Skin epidermis (tissue), 12 donors: ENCODE measurements around the gene INTS1.
"Not testable (repeated sequence)": the region's sequence is repeated elsewhere in the genome, so short reads cannot be mapped to it uniquely, and the experiment has no call there.

Experiments
- H3K27ac ChIP-seq, 21 experiments: fragments of 200-600 bp; sonication (generic) in 11 of 21; one replicate each; pipeline ENCODE4 v1.5.0; 2020; ENCODE audit warnings: mild to moderate bottlenecking in 3 of 21, inconsistent platforms in 2 of 21, moderate library complexity in 2 of 21
- H3K4me3 ChIP-seq, 7 experiments: fragments of 200-600 bp; sonication (generic) in 2 of 7; one replicate each; pipeline ENCODE4 v1.5.0; 2020; ENCODE audit warnings: inconsistent platforms in 2 of 7, mild to moderate bottlenecking in 2 of 7, moderate library complexity in 1 of 7

INTS1 gene

GRCh38 chr7:1534330-1535099 is 30.3 kb upstream of the INTS1 start:
- Histone ChIP-seq H3K27ac (peak overlapping the region in 16 of 21 experiments; percentile 17 to 98 (median 90)), H3K4me3 (no peak overlapping the region)

GRCh38 chr7:1533547-1534329 is 29.5 kb upstream of the INTS1 start:
- peak overlapping the region in 6 of 7 experiments; percentile 57 to 76 (median 60) for H3K4me3 ChIP-seq

GRCh38 chr7:1533255-1533546 is 29.0 kb upstream of the INTS1 start:
- Histone ChIP-seq H3K27ac (peak overlapping the region in 20 of 21 experiments; percentile 58 to 98 (median 90)), H3K4me3 (peak overlapping the region; percentile 50 to 76 (median 60))

More at GRCh38 chr7:1533547-1534329, 29.5 kb upstream of the INTS1 start:
- peak overlapping the region in 20 of 21 experiments; percentile 58 to 98 (median 90) for H3K27ac ChIP-seq

GRCh38 chr7:1532456-1533254 is 28.5 kb upstream of the INTS1 start:
- H3K4me3 ChIP-seq, result peak overlapping the region; percentile 50 to 76 (median 60)

DNA sequence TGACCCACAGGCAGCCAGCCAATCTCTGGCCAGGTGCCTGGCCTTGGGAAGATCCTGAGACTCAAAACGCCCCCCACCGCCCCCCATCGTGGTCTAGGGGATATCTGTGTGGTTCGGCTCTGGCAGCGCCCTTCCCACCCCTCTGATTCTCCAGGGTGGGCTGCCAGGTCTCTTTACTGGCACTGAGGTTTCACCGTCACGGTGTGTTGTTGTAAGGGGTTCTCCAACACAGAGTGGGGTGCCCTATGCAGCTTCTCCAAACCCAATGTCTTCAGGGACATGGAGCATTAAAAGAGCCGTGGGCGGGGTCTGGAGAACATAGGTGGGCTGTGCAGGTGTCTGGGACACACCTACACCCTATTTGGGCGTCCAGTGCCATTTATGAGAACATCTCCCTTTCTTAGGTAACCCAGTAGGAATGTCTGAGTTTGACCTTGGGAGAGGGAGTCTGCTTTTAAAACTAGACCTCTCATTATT is 27.8 kb upstream of the INTS1 start:
- Histone ChIP-seq H3K27ac (peak overlapping the region; percentile 74 to 98 (median 91)), H3K4me3 (peak overlapping the region; percentile 50 to 76 (median 60))

More at GRCh38 chr7:1532456-1533254, 28.5 kb upstream of the INTS1 start:
- H3K27ac ChIP-seq, result peak overlapping the region; percentile 74 to 98 (median 91)

- H3K27ac ChIP-seq, result peak overlapping the region; percentile 74 to 98 (median 91)
- peak overlapping the region; percentile 50 to 76 (median 60) for H3K4me3 ChIP-seq
These were observed 27.2 kb upstream of the INTS1 start for GRCh38 chr7:1531263-1531978.

- Histone ChIP-seq H3K4me3 (peak overlapping the region; percentile 50 to 76 (median 60)), H3K27ac (peak overlapping the region in 20 of 21 experiments; percentile 74 to 98 (median 91))
These were observed 26.7 kb upstream of the INTS1 start for GRCh38 chr7:1530946-1531262.

DNA sequence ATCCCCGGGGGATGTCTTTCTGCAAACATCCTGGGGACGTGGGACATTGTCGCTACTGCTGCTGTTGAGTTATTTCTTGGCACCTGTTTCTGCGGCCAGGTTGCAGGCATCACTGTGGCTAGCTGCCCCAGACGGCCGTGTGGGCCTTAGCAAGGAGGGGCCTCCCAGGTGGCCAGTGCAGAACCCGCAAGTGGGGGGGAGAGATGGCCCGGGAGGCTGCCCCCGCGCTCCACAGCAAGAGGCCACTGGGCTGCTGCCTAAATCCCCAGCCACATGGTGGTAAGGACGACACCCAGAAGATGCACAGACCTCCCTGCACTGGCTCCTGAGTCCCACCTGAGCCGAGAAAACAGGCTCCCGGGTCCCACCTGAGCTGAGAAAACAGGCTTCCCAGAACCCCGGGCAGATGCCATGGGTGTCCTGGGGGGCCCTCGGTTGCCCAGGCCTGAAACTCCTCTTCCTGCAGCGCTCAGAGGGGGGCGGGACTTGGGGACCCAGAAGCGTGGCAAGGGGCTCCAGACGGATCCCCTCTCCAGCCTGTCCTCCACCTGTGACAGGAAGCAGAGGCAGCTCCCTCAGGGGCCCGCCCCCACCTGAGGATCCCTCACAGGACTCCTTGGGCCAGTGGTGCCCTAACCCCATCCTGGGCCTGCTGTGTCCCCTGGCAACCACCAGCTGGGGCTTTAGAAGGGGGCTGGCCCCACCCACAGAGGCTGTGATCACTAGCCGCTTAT is 25.4 kb upstream of the INTS1 start:
- Histone ChIP-seq H3K4me3 (no peak overlapping the region), H3K27ac (peak overlapping the region in 2 of 21 experiments; percentile 32 to 98)

DNA sequence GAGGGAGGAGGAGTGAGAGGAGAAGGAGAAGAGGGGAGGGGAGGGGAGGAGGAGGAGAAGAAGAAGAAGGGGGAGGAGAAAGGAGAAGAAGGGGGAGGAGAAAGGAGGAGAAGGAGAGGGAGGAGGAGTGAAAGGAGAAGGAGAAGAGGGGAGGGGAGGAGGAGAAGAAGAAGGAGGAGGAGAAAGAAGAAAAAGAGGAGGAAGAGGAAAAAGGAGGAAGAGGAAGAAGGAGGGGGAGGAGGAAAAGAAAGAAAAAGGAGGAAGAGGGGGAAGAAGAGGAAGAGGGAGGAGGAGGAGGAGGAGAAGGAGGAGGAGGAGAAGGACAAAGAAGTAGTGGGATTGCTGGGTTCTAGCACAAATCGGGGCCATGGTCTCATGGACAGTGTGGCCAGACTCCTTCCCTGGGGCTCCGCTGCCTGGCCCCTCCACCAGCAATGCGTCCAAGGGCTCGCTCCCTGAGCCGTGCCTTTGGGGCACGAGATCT is 22.1 kb upstream of the INTS1 start:
- H3K27ac ChIP-seq, result no peak overlapping the region
- H3K4me3 ChIP-seq, result no peak overlapping the region

DNA sequence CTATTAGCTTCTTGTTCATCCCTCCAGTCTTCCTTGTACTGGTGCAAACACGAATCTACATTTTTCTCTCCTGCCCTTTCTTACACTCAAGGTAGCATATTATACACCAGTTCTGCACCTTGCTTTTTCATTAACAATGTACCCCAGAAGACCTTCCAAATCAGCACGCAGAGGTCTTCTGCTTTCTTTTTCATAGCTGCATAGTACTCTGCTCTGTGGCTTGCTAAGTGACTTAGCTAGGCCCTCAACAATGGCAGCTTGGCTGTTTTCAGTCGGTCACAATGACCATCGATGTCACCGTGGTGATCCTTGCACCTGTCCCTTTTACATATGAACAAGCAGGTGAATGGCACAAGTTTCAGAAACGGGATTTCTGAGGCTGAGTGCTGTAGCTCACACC is 21.2 kb upstream of the INTS1 start:
- H3K4me3 ChIP-seq, result no peak overlapping the region
- H3K27ac ChIP-seq, result no peak overlapping the region

DNA sequence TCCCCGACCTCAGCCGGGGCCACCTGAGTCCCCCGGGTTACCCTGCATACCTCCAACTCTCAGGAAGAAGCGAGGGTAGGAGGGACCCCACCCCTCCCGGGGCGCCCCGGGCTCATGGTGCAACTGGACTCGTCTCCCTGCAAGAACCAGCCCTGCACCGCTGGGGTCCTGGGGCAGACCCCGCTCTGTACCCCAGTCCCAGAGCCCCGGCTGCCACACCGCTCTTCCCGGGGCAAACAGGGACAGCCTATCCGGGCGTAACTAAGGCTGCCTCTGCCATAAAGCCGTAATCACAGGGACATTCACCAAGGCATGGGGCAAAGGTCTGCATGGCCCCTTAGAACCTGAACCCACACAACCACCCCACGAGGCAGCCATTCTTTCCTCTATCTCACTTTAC is 19.7 kb upstream of the INTS1 start:
- Histone ChIP-seq H3K27ac (no peak overlapping the region), H3K4me3 (no peak overlapping the region)

GRCh38 chr7:1523208-1523607 is 19.0 kb upstream of the INTS1 start:
- no peak overlapping the region for H3K4me3 ChIP-seq
- no peak overlapping the region for H3K27ac ChIP-seq

GRCh38 chr7:1521456-1521855 is 17.3 kb upstream of the INTS1 start:
- Histone ChIP-seq H3K27ac (no peak overlapping the region), H3K4me3 (no peak overlapping the region)

DNA sequence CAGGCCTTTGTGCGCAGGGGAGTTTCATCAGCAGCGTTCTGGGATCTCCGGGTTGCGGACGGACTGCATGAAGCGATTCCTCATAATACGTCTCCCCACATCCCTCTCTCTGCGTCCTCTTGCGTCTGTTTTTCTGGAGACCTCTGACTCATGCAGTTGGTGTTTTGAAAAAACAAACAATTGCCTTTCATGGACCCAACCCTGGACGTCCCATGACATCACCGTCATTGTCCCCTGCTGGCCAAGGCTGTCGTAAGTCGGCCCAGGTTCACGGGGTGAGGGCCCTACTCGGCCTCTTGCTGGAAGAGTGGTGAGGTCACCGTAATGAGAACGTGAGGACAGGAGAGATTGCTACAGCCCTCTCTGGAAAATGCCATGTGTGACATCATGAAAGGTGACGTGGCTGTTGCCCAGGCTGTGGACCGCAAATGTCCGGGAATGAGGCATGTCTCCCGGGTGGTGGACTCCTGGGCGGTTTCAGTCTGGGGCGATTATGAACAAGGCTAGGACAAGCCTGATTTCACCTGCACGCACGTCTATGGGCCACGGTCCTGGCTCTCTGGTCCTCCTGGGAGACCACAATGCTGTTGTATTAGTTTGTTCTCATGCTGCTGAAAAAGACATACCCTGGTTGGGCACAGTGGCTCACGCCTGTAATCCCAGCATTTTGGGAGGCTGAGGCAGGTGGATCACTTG is 16.5 kb upstream of the INTS1 start:
- Histone ChIP-seq H3K4me3 (no peak overlapping the region), H3K27ac (peak overlapping the region in 3 of 21 experiments; percentile 10 to 45 (median 20))

DNA sequence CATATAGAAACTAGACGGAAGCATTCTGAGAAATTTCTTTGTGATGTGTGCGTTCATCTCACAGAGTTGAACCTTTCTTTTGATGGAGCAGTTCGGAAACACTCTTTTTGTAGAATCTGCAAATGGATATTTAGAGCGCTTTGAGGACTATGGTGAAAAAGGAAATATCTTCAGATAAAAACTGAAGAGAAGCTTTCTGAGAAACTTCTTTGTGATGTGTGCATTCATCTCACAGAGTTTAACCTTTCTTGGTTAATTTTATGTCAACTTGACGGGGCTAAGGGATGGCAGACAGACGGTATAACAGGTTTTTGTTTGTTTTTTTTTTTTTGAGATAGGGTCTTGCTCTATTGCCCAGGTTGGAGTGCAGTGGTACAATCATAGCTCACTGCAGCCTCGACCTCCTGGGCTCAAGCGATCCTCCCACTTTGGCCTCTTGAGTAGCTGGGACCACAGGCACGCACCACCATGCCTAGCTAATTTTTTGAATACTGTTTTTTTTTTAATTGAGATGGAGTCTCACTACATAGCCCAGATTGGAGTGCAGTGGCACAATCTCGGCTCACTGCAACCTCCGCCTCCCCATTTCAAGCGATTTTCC is 15.2 kb upstream of the INTS1 start:
- H3K4me3 ChIP-seq, H3K27ac ChIP-seq: not testable (repeated sequence)

GRCh38 chr7:1516586-1517251 is 12.5 kb upstream of the INTS1 start:
- no peak overlapping the region for H3K27ac ChIP-seq

DNA sequence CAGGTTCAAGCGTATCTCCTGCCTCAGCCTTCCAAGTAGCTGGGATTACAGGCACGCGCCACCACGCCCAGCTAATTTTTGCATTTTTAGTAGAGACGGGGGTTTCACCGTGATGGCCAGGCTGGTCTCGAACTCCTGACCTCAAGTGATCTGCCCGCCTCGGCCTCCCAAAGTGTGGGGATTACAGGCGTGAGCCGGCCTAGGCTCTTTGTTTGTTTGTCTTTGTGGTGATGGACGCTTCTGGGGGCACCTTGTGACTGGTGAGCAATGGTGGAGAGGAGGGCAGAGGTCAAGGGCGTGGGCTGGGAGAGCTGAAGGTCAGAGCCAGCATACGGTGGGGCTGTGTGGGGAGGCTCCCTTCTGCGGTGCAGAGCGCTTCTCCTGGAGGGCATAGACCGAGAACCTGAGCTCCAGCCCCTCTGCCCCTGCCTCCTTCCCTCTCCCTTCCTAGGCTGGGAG is 11.3 kb upstream of the INTS1 start:
- H3K4me3 ChIP-seq, H3K27ac ChIP-seq: not testable (repeated sequence)

More at GRCh38 chr7:1516586-1517251, 12.5 kb upstream of the INTS1 start:
- no peak overlapping the region for H3K4me3 ChIP-seq
